GM19324 (cell line): ENCODE measurements around the gene ACADL.
A peak's percentile ranks its signal among the peaks of the same experiment; 100 is the strongest.

ENCODE experiments used
- ATAC-seq: cut with Tn5 transposase; IDR thresholded peaks from one replicate; pipeline ENCODE4 v1.9.1; 2021; ENCODE audit warnings: mild to moderate bottlenecking, moderate library complexity; ENCODE audit not compliant: unreplicated experiment, low FRiP score

The ACADL gene

DNA sequence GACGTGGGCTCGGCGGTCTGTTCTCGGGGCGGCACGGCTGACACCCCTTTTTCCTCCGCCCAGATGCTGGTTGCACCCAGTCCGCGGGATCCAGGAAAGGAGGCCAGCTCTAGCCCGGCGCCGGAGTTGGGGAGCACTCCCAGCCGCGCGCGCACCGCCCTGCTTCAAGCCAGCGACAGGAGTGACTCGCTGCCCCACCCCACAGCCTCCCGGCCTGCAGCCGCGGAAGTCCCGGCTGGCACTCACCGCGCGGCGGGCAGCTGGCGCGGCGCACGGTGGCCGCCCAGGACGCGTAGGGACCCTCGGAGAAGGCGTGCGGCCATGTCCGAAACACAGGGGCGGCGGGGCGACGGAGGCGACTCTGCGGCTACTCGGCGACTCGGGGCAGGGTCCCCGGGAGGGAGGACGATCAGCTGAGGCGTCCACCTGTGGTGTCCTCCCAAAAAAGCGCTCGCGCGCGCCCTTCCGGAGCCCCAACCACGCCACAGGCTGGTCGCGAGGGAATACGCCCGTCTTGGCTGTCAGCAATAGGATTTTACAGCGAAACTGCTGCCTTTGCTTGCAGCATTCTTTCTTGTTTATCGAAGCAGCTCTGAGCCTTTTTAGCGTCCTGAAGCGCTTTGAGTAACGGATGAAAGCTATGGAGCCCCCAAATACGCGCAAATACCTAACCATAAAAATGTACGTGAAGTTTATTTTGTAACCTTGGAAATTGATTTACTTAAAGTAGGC, at the start of gene ACADL:
Gene ACADL (minus strand): TSS at position 507 of the 732 bp plus-strand sequence. CDS start 184 bp downstream, at position 323.
- no peak for ATAC-seq

DNA sequence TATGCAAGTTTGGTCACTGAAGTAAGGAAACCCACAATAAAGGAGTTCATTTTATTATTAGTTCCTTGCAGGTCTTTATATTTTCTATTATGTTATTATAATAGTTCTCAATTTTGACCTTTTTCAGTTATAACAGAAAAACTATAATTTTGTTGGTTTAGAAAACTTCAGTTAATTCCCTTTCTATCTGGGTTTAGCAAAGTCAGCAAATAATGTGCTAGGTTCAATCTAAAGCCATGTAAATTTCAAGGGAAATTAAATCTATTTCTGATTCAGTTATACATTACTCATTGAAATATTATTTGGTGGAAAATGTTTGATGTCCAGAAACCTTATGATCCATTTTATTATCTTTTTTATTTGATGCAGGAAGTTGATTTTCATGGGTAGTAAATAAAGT, 46.1 kb upstream of the ACADL start:
- no peak for ATAC-seq

DNA sequence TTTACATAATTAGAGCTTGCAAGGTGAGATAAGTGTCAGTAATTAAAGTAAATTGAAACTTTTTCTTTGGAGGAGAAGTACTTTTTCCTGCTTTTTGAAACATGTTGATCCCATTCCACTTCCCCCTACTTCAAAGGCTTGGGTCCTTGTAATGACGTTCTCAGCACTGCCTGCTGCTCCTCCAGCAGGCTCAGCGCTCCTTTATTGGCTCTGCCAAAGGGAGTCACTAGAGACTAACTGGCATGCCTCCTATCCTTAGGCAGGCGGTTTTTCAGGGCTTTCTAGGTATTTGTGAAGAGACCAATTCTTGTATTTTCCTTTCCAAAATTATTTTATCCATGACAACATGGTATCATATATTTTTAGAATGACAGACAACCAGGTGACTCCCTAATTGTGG, 43.9 kb upstream of the ACADL start:
- ATAC-seq: no peak

DNA sequence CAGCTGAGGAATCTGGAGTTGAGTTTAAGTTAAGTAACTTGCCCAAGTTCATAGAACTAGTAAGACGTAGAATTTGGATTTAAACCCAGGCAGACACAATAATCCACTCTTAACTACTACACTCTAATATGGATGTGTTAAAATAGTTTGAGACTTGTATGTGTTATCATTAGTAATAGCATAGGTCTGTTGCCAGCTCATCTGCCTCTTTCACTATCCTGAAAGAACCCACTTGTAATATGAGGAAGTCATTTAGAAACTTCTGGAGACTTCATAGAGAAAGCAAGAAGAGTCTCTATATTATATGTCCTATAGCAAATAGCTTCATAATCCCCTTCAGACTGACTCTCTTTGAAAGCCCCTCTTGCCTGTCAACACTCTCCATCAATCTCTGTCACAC, 43.0 kb upstream of the ACADL start:
- ATAC-seq: peak; percentile 20

DNA sequence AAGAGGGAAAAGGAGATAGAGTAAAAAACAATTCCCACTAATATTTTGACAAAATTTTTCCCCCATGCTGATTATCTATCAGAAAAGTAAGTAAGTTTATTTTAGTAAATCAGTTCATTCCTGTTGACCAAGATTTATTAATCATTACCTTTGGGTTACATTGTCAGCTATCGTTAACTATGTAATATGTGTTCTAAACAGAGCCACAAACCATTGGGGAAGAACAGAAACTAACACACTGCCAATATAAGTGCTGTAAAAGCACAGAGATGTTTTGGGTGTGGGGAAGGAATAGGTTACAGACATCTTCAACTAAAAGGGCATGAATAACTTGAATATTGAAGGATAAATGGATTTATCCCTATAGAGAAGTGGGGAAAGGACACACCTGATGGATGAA, 42.5 kb upstream of the ACADL start:
- ATAC-seq: peak; percentile 58

DNA sequence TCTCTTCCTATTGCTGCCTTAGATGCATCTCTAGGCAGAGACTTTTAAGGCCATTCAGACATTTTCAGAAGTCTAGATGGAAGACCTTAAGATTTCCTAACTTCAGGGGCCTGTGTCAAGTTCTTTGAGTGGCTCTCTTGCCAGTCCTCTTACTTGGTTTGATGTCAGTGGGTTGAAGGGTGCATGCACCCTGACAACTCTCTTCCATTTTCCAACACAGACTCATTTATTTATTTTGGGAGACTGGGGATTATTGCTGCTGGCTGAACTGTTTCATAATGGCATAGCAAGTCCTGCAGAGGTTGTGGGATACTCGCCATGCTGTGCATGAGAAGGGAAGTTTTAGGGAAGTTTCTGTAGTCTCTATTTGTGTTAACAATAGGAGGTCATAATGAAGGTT, 39.0 kb upstream of the ACADL start:
- ATAC-seq: no peak

DNA sequence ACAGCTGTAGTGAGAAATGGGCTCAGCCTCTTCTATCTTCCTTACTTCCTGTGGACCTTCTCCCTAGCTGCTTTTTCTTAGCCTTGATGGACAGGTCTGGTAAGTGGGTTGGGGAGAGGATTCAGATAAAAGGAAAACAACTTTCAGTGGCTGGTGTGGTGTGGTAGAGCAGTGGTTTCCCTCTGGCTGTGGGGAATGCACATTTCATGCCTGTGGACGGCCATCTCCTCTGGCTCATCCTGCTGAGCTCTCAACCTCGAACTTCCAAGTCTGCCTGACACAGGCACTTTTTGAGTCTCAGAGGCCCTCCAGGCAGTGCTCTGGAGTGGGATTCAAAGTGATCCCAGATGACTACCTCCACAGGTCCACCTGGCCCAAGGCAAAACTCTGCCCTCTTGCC, 38.6 kb upstream of the ACADL start:
- ATAC-seq: no peak

DNA sequence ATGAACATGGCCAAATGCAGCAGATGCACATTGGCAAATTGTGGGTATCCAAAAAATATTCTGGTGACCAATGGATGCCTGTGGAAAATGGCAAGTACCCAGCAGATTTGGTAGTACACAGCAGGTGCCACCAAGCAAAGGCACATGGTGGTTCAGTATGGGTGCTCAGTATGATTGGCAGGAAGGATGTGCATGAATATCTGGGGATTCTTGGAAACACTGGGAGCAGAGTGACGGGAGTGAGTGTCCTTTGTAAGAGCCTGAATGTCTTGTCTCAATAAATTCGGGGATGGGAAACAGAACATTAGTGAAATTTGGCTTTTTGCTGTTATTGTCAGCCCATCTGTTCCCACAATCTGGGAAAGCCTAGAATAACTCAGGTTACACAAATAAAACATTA, 36.8 kb upstream of the ACADL start:
- ATAC-seq: no peak

DNA sequence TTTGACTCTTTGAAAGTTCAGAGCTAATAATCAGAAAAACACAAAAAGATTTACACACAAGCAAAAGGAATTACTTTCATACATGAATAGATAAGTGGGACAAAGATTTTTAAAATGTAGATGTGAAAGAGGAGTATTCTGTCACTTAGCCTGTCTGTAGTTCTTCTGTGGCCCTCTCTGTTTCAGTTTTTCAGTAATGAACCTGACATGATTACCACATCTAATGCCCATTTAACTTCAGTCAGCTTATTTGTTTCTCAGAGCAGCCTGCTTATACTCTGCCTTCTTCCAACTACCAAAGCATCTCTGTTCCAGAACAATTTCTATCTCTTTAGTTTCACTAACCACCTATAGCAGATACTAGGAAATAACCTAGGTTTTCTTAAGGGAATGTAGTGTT, 34.4 kb upstream of the ACADL start:
- no peak for ATAC-seq

DNA sequence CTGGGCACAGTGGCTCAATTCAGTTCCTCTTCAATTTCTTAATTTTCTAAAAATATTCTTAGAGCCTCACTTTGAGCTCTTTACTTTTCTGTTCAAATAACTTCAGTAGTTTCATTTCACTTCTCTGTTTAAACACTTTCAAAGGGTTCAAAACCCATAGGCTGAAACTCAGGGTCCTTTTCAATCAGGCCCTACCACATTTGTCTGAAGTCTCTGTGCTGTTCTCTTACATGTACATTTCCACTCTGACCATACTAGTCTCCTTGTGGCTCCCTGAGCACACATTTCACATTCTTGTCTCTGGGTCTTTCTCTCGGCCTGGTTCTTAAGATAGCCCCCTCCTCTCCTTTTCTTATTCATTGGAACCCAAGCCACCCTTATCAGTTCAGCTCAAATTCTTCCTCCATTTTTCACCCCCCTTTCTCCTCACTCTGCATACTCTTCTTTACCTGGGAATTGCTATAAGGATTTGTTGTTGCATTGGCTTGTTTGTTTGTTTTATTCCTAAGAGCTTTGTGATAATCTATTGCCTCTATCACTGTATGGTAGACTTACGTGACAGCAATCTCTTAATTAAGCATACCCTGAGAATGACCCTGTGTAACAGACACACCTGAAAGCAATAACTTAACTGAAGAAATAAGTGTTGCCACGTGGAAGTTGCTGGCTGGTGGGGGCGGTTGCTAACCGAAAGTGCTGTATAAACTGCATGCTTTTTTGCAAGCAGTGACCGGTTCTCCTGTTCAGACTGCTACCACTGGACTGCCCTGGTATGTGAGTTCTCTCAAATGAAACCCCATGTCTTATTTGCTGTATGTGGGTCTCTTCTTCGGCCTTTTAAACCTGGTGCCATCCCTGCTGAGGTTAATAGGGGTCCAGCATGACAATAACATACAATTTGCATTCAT, 27.7 kb upstream of the ACADL start:
- ATAC-seq: no peak

DNA sequence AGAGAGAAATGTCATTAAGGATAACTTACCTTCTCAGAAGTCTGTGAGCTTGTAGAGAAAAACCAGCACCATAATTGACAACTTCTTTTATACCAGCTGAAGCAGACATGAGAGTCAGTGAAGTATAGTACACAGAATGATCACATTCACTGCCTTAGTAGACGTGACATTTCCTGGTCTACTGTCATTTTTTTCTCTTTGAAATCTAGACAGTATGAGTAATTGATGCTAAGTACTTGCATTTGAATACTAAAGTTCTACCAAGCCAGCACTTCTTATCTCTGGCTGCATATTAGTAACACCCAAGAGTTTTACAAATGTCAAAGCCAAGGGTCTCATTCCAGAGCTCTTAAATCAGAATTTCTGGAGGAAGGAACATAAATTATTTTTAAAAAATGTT, 25.4 kb upstream of the ACADL start:
- ATAC-seq: no peak

DNA sequence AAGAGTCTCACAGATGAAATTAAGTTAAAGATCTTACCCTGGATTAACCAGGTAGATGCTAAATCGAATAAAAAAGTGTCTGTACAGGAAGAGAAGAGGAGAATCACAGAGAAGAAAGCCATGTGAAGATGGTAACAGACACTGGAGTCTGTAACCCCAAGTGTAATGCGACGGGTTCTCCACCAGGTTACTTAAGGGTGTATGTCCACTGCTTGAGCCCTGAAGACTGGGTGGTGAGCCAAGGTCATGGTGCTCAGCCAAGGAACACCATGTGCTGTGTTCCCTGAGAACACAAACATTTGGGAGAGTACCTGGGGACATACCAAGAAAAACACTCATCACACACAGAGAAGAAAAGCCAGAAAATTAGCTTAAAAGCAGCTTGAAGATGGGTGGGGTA, 8.2 kb upstream of the ACADL start:
- ATAC-seq: no peak

DNA sequence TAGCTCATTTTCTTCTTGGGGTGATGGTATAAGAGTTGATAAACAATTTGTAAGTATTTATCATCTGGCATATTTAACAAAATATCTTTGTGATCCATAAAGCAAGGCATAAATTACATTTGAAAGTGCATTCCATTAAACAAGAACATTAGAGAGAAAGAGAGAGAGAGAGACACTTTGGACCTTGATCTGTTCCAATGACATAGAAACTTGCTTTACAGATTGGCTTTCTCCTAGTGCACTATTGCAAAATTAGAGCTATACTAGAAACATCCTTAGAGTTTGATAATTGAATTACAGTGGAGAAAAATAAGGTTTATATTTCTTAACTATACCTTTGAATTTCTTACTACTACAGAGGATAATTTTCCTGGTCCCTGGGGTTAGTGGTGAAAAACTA, 5.7 kb upstream of the ACADL start:
- no peak for ATAC-seq

DNA sequence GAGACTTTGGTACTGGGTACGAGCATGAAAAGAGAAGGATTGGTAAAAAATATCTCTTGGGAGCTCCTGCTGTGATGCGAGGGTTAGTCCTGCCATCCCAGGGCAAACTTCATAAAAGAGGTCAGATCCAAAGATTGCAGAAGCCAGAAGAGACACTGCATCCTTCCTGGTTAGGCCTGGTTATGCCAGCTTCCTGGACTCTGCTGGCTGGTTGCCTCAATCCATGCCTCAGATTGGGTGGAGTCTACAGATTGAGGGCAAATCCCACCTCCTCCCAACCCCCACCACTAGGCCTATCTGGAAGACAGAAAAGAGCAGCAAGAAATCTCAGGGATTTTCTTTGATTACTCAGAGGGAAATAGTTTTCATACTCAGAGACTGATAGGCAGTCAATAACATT, 5.3 kb upstream of the ACADL start:
- ATAC-seq: no peak

DNA sequence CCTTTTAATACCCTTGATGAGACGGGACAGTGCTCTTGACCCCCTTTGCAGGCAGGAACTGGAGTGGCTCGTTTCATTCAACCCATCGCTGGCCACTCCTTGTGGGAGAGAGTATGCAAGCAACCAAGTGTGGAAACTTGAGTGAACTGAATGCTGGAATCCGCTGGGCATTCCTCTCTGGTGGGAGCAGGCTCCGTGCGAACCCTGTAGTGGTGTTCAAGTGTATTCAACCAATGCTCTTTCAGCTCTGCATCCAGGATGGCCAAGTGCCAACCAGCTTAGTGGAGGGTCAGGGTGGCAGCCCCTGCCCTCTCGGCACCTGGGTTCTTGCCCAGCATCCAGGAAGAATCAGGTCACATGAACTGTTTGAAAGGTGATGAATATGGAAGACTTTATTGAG, 3.3 kb upstream of the ACADL start:
- ATAC-seq: no peak

DNA sequence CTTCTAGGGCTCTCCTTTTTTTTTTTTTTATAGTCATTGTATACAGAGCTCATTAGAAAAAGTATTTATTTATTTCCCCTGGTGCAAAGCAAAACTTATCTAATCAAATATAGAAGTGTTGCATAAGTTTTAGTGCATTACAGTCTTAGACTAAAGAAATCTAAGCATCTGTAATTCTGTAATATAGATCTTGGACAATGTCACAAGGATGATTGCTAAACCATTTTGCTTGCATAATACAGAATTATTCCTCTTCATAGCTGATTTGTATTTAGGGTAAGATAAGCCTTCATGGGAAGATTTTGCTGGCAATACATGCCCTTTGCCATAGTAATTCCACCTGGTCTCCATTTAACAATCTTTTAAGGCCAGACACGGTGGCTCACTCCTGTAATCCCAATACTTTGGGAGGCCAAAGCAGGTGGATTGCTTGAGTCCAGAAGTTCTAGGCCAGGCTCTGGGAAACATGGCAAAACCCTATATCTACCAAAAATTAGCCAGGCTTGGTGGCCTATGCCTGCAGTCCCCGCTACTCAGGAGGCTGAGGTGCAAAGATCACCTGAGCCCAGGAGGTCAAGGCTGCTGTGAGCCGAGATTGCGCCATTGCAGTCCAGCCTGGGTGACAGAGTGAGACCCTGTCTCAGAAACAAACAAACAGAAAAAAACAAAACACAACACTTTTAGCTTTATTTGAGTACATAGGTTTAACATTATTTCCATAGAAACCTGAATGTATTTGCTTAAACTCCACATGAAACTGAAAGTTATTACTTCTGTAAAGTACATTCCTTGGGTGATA, 2.2 kb upstream of the ACADL start:
- no peak for ATAC-seq

DNA sequence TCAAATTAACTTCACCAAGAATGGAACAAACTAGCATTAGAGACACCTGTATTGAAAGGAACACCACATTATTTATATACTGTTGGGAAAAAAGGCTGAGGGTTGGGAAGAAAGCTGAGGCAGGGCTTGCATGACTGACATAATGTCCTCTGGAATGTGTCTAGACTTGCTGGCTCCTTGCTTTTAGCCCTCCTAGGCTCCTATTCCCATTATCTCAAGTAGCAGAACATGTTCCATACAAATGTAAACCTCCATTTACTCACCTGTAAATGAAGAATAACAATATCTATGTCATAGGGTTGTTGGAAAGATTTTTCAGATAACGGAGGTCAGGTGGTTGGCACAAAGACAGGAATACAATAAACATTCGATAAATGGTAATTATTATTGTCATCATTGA, 976 bp upstream of the ACADL start:
- ATAC-seq: no peak

DNA sequence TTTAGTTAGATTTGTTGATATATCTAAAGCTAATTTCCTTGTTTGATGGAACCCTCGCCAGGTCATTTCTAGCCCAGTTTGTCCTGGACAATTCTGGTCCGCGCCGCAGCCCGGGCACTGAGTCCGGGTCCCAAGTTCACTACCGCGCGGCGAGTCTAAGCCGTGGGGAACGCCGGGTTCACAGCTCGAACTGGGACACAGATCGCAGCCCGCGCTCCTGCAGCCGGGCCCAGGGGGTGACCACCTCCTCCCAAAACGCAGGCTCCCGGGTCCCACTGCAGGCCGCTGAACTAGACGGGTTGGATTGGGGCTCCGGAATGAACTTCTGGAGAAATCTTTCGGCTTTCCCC, 681 bp downstream of the ACADL start:
- no peak for ATAC-seq

DNA sequence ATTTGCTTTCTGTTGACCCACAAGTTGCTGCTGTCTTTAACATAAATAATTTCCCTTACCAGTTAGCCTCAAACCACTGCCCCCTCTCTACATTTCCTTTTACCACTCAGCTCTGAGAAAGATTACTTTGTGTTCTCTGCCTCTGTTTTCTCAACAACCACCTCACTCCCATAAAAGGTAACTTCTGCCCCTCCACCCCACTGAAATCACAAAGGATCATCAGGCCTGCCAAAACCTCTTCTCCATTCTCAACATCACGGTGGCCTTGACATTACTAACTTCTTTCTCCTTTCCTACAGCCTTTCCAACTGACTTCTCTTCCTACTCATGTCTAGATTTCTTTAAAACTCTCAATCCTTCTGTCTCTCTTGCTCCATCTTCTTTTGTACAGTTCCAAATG, 10.1 kb downstream of the ACADL start:
- no peak for ATAC-seq

DNA sequence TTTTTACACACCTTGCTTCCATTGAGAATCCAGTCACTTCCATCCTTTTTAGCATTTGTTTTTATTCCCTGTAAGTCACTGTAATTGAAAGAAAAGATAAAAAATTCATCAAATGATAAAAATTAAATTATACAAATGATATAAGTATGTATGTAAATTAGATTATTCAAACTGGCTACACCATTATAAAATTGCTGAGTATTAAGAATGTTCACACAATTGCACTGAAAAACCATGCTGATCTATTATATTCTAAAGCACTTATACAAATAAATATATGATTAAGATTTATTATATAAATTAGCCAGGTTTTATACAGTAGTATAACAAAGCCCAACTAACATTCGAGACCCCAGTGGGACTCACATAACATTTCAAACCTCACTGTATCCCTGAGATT, 15.1 kb downstream of the ACADL start:
- ATAC-seq: no peak

DNA sequence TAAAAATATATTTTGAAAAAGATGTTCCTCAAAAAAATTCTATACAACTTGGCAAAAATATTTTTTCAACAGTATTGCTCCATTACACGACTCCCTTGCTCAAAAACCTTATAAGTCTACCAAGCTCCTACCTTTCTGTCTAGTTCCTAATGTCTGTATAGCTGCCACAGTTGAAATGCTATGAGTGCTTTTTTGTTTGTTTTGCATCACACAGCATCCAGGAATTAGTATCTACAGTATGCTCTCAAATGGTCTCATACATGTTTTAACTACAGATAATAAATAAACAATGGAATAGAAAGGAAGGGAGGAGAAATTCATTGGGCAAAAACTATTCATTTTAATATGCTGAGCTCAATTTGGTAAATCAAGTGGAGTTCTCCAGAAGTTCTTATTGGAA, 17.3 kb downstream of the ACADL start:
- ATAC-seq: no peak
